ENCODE results near the gene TMEM79. TPM values are rescaled to one million over a fixed set of nuclear protein-coding genes. Genes with fewer than 3 reads are reported as not detected.
"Not testable (repeated sequence)": the region's sequence is repeated elsewhere in the genome, so short reads cannot be mapped to it uniquely, and the experiment has no call there.

Gene TMEM79
- total RNA-seq, 1 donor from 2014 or later: 4.8 TPM

- no peak for TF ChIP-seq CTCF (IDR thresholded peaks at IDR 0.05)
- no peaks in the 10 kb centered on the region for H3K27me3 ChIP-seq (ENCODE audit: low read depth)
Observed at GRCh38 chr1:156316909-156317308, 32.8 kb downstream of the TMEM79 start.

GRCh38 chr1:156319664-156320063, 35.5 kb downstream of the TMEM79 start:
- ATAC-seq (no peak), DNase-seq (no peak)
- peak; percentile 43 for TF ChIP-seq CTCF (IDR thresholded peaks at IDR 0.05)
- Histone ChIP-seq H3K27me3 (ENCODE audit: low read depth) (no peaks in the 10 kb centered on the region), H3K36me3 (peaks cover 100% of the 10 kb centered on the region), H3K4me1 (no peaks in the 10 kb centered on the region), H3K9me3 (no peaks in the 10 kb centered on the region), H3K27ac (no peak overlapping the region), H3K4me3 (no peak overlapping the region)
- intact Hi-C loops (cut with DNase I): no loop called here

More at GRCh38 chr1:156316909-156317308, 32.8 kb downstream of the TMEM79 start:
- Histone ChIP-seq H3K27ac (no peak overlapping the region), H3K4me3 (no peak overlapping the region), H3K4me1 (no peaks in the 10 kb centered on the region), H3K9me3 (no peaks in the 10 kb centered on the region), H3K36me3 (peaks cover 100% of the 10 kb centered on the region)
- no peak for DNase-seq
- no peak for ATAC-seq
- intact Hi-C loops (cut with DNase I): no loop called here

GRCh38 chr1:156320560-156320959, 36.4 kb downstream of the TMEM79 start:
- ATAC-seq: no peak
- H3K4me1 ChIP-seq: no peaks in the 10 kb centered on the region
- no peaks in the 10 kb centered on the region for H3K27me3 ChIP-seq (ENCODE audit: low read depth)
- no peaks in the 10 kb centered on the region for H3K9me3 ChIP-seq
- peaks cover 100% of the 10 kb centered on the region for H3K36me3 ChIP-seq
- intact Hi-C loops (cut with DNase I): no loop called here
- no peak for TF ChIP-seq CTCF (IDR thresholded peaks at IDR 0.05)
- DNase-seq: no peak
- H3K4me3 ChIP-seq: no peak overlapping the region
- no peak overlapping the region for H3K27ac ChIP-seq

GRCh38 chr1:156323179-156323578, 39.1 kb downstream of the TMEM79 start:
- DNase-seq; H3K4me3 ChIP-seq; H3K4me1 ChIP-seq; H3K9me3 ChIP-seq; H3K27me3 ChIP-seq (ENCODE audit: low read depth); ATAC-seq; H3K27ac ChIP-seq; intact Hi-C loops (cut with DNase I): not testable (repeated sequence)
- H3K36me3 ChIP-seq: peaks cover 84% of the 10 kb centered on the region

GRCh38 chr1:156336242-156336641, 52.1 kb downstream of the TMEM79 start:
- intact Hi-C loops (cut with DNase I): no loop called here
- Histone ChIP-seq H3K36me3 (peaks cover 46% of the 10 kb centered on the region), H3K4me3 (peak overlapping the region; percentile 70), H3K9me3 (no peaks in the 10 kb centered on the region), H3K4me1 (peaks cover 21% of the 10 kb centered on the region), H3K27me3 (ENCODE audit: low read depth) (no peaks in the 10 kb centered on the region), H3K27ac (no peak overlapping the region)
- DNase-seq: no peak
- ATAC-seq: no peak
- no peak for TF ChIP-seq CTCF (IDR thresholded peaks at IDR 0.05)

GRCh38 chr1:156337052-156337887, 53.1 kb downstream of the TMEM79 start:
- Histone ChIP-seq H3K4me1 (peaks cover 21% of the 10 kb centered on the region), H3K4me3 (peak overlapping the region; percentile 70), H3K27ac (peak overlapping the region; percentile 54), H3K9me3 (no peaks in the 10 kb centered on the region), H3K27me3 (ENCODE audit: low read depth) (no peaks in the 10 kb centered on the region), H3K36me3 (peaks cover 36% of the 10 kb centered on the region)
- peak in 1 of 2 donors; percentile 3 for ATAC-seq
- no peak for TF ChIP-seq CTCF (IDR thresholded peaks at IDR 0.05)
- DNase-seq: no peak
- intact Hi-C loops (cut with DNase I): no loop called here
